ENCODE measurements around the gene TFF2.

GRCh38 chr21:42307106-42307505 is 43.7 kb downstream of the TFF2 start:
- TF ChIP-seq CTCF (IDR thresholded peaks at IDR 0.05; ENCODE audit: low read length): no peak
- TF ChIP-seq EZH2 (IDR thresholded peaks at IDR 0.05; ENCODE audit: borderline replicate concordance, low read length): no peak

Measured in OCI-LY1 (cell line).